ENCODE measurements around the gene RPP30. TPM values are rescaled to one million over a fixed set of nuclear protein-coding genes. Genes with fewer than 3 reads are reported as not detected.

Gene RPP30

DNA sequence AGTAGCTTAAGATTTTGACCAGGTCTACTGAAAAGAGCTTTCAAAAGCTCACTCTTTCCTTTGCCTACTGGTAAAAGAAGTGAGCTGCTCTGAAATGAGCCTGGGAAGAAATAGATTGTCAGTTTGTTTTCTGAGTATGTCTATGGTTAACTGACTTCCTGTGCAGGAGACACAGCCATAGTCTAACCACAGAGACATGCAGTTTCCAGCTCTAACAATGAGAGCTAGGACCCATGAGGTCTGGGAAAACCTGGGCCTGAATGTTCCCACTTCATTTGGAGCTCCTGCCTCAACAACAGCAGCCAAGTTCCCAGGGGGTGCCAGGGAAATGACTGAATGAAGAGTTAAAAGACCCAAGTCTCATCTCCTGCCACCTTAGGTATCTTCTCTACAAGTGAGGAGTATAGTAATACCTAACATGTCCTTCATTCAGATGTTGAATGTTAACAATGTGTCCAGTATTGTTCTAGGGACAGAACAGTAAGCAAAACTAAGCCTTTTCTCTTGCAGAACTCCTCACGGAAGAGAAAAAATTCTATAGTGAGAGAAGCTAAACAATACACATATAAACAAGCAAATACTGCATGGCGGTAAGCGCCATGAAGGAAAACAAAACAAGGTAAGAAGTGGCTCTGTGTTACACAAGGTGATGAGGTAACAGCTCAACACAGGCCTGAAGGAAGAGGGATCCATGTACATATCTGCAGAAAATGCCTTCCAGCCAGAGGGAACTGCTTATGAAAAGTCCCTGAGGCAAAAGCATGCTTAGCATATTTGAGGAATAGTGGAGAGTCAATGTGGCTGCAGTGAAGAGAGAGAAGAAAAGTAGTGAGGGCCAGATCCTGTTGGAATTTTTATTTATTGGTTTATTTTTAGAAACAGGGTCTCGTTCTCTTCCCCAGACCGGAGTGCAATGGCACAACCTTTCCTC lies 75.5 kb downstream of the RPP30 start:
- 70% methylated on average over 4 of the region's 5 CpGs for WGBS
- Histone ChIP-seq H3K79me1 (replicated peaks; ENCODE audit: low read length, poor library complexity, severe bottlenecking) (no peaks in the 10 kb centered on the region), H3K18ac (ENCODE audit: low read depth in 1 of 2, low read length in 2 of 2) (peak overlapping the region; percentile 11 to 73), H3K23ac (ENCODE audit: low read length in 2 of 2) (no peak overlapping the region), H2AK5ac (ENCODE audit: low read length, severe bottlenecking) (no peak overlapping the region), H3K36me3 (ENCODE audit: control insufficient read depth in 1 of 2, insufficient read depth in 2 of 2, low read depth in 1 of 2, low read length in 2 of 2) (no peaks in the 10 kb centered on the region), H3K14ac (ENCODE audit: low read length in 2 of 2) (no peak overlapping the region), H2BK120ac (ENCODE audit: low read depth, low read length) (no peak overlapping the region), H2BK5ac (ENCODE audit: low read depth, low read length, poor library complexity, severe bottlenecking) (no peak overlapping the region), H3K4ac (ENCODE audit: low read depth in 1 of 2, low read length in 2 of 2) (no peak overlapping the region), H3K9ac (ENCODE audit: low read length) (no peak overlapping the region), H4K8ac (ENCODE audit: low read length) (peak overlapping the region; percentile 52), H2BK15ac (ENCODE audit: low read depth, poor library complexity, severe bottlenecking) (no peak overlapping the region), H3K4me2 (ENCODE audit: low read length, poor library complexity, severe bottlenecking) (no peak overlapping the region), H3K4me1 (ENCODE audit: control insufficient read depth, insufficient read depth, low read depth, low read length) (peaks cover 2% of the 10 kb centered on the region), H4K91ac (ENCODE audit: low read length) (no peak overlapping the region), H3K4me3 (ENCODE audit: insufficient read depth in 1 of 2, low read depth in 1 of 2, low read length in 2 of 2) (no peak overlapping the region), H2BK12ac (ENCODE audit: low read length in 2 of 2) (peak overlapping the region; percentile 29 to 49), H3K9me3 (ENCODE audit: control insufficient read depth, low read length) (no peaks in the 10 kb centered on the region), H3K27me3 (ENCODE audit: control insufficient read depth in 1 of 2, insufficient read depth in 1 of 2, low read length in 2 of 2) (no peaks in the 10 kb centered on the region), H2AFZ (ENCODE audit: low read depth, low read length) (no peak overlapping the region), H3K27ac (ENCODE audit: low read length, poor library complexity, severe bottlenecking) (no peak overlapping the region)
- peak; percentile 44 for DNase-seq

Small RNA genes within 50 kb of the gene (small RNA-seq; reads per million reads assigned to genes)
- not detected for gene RF00019 (ENCODE audit: low read depth)
- gene RNU6-740P (ENCODE audit: low read depth) = not detected

All from mesenchymal stem cell (in vitro differentiated cells and primary cell).